Spleen (tissue), 11 donors: ENCODE results near the gene KDM4B. TPM values are rescaled to one million over a fixed set of nuclear protein-coding genes. Genes with fewer than 3 reads are reported as not detected.

Source experiments
- DNase-seq: peaks from one replicate; pipeline ENCODE4 v3.0.0-alpha.2; 2020
- H3K27ac ChIP-seq, 8 donors: fragments of 200-600 bp; sonication (generic) in 7 of 8; 1 replicate in 4 of 8; 2 replicates in 4 of 8; pipeline versions ENCODE4 v1.5.0 to v1.8.0; 2016 to 2021; ENCODE audit warnings: inconsistent platforms in 4 of 8, mild to moderate bottlenecking in 4 of 8, moderate library complexity in 1 of 8
- H3K27me3 ChIP-seq, 7 donors: fragments of 200-600 bp; sonication (generic) in 6 of 7; replicated peaks in 1 of 7; 1 replicate in 4 of 7; 2 replicates in 3 of 7; pipeline versions ENCODE4 v1.5.0 to v1.8.0; 2016 to 2021; ENCODE audit warnings: inconsistent platforms in 3 of 7, mild to moderate bottlenecking in 1 of 7
- H3K36me3 ChIP-seq, 6 donors: fragments of 200-600 bp; sonication (generic) in 5 of 6; 1 replicate in 4 of 6; 2 replicates in 2 of 6; pipeline versions ENCODE4 v1.5.0 to v1.8.0; 2016 to 2021; ENCODE audit warnings: inconsistent platforms in 2 of 6
- H3K4me1 ChIP-seq, 6 donors: fragments of 200-600 bp; sonication (generic) in 5 of 6; 1 replicate in 3 of 6; 2 replicates in 3 of 6; pipeline versions ENCODE4 v1.5.0 to v1.8.0; 2016 to 2021; ENCODE audit warnings: inconsistent platforms in 3 of 6
- H3K4me3 ChIP-seq, 8 donors: fragments of 200-600 bp; sonication (generic) in 7 of 8; 1 replicate in 4 of 8; 2 replicates in 4 of 8; pipeline versions ENCODE4 v1.5.0 to v1.8.0; 2016 to 2021; ENCODE audit warnings: inconsistent platforms in 4 of 8, mild to moderate bottlenecking in 4 of 8, moderate library complexity in 2 of 8
- H3K9me3 ChIP-seq, 8 donors: fragments of 200-600 bp; sonication (generic) in 7 of 8; 1 replicate in 4 of 8; 2 replicates in 4 of 8; pipeline versions ENCODE4 v1.5.0 to v1.8.0; 2016 to 2021; ENCODE audit warnings: inconsistent platforms in 4 of 8
- POLR2A ChIP-seq, 3 donors: fragments of 450-650 bp; IDR thresholded peaks; one replicate each; pipeline ENCODE4 v1.5.1; 2017; ENCODE audit warnings: antibody characterized with exemption in 3 of 3, mild to moderate bottlenecking in 1 of 3
- POLR2AphosphoS5 ChIP-seq, 3 donors: sonication (generic); formaldehyde crosslinking; IDR thresholded peaks; one replicate each; pipeline ENCODE4 v1.5.1; 2017; ENCODE audit warnings: antibody characterized with exemption in 3 of 3
- WGBS, 5 donors: extraction: QIAGEN DNeasy Blood & Tissue Kit in 3 of 5; methylation state at CpG; one replicate each; pipeline versions ENCODE4 v1.1.5 to v1.1.7; 2013 to 2018; 5-methylcytosine and 5-hydroxymethylcytosine counted together
- intact Hi-C: fragments of 100-400 bp; cut with DNase I; formaldehyde crosslinking; loops from one replicate; pipeline ENCODE4 v1.15.0; 2023; ENCODE audit warnings: low total_unique reads
- polyA plus RNA-seq, 3 donors: library from polyadenylated mRNA; stranded (reverse); fragments of 200-250 nt; gene quantifications; one replicate each; pipeline ENCODE4 v1.2.1, GENCODE V29; 2013
- total RNA-seq, 7 donors: library from RNA; depleted of rRNA in 3 of 7; stranded (reverse); fragments of >200 nt in 3 of 7; fragmentation: NEBNext Ultra II Directional in 4 of 7; extraction: Animal tissue kit (Norgen Biotek cat#: 25700) in 4 of 7; gene quantifications; one replicate each; pipeline versions ENCODE4 v1.1.0 to v1.2.1, GENCODE V29; 2016 to 2021
- TF ChIP-seq, protein P1 (sequence below), 11 experiments: fragments of 200-600 bp in 7 of 11; fragments of 450-650 bp in 4 of 11; sonication (generic) in 4 of 11; IDR thresholded peaks in 8 of 11; conservative IDR thresholded peaks in 3 of 11; 1 replicate in 7 of 11; 2 replicates in 4 of 11; pipeline versions ENCODE4 v1.4.0 to v1.8.0; 2016 to 2021; ENCODE audit warnings: antibody characterized with exemption in 11 of 11, inconsistent platforms in 4 of 11, mild to moderate bottlenecking in 1 of 11
- donor health status: healthy with polysubstance abuse.
- donor health status: DM: no; HTN: no; CAD: no; lungs with moderate emphysema.
- donor health status: DM: no; HTN: no; CAD: no.
- donor health status: Bipolar disorder and iron deficiency.
- donor health status: healthy.
- donor health status: DM: no; HTN: no; CAD: no.
- donor health status: DM: yes; HTN: yes; CAD: no.

KDM4B gene
- total and polyA plus RNA-seq, 10 donors = 18.3 to 80.5 (median 52.4) TPM

DNA sequence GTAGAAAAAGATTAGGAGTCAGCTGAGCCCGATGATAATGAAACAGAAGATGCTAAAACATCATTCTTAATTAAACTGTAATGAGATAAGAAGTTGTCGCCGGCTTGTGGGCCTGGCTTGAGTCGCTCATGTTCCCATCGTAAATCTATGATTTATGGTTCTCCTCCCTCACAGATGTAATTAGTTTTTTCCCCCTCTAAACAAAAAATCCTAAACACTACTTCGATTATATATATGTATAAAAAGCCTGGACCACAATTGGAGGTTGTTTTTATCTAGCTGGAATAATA lies 220.3 kb downstream of the KDM4B start:
- DNase-seq = no peak
- no peaks in the 10 kb centered on the region for H3K4me1 ChIP-seq
- H3K4me3 ChIP-seq = no peak overlapping the region
- intact Hi-C loops = no loop called here
- H3K27ac ChIP-seq = no peak overlapping the region
- peaks cover 0 to 4% (median 0%) of the 10 kb centered on the region in 8 donors for H3K9me3 ChIP-seq
- TF ChIP-seq POLR2AphosphoS5 (IDR thresholded peaks at IDR 0.05) (no peak), POLR2A (IDR thresholded peaks at IDR 0.05) (no peak)
- TF ChIP-seq, protein P1, sequence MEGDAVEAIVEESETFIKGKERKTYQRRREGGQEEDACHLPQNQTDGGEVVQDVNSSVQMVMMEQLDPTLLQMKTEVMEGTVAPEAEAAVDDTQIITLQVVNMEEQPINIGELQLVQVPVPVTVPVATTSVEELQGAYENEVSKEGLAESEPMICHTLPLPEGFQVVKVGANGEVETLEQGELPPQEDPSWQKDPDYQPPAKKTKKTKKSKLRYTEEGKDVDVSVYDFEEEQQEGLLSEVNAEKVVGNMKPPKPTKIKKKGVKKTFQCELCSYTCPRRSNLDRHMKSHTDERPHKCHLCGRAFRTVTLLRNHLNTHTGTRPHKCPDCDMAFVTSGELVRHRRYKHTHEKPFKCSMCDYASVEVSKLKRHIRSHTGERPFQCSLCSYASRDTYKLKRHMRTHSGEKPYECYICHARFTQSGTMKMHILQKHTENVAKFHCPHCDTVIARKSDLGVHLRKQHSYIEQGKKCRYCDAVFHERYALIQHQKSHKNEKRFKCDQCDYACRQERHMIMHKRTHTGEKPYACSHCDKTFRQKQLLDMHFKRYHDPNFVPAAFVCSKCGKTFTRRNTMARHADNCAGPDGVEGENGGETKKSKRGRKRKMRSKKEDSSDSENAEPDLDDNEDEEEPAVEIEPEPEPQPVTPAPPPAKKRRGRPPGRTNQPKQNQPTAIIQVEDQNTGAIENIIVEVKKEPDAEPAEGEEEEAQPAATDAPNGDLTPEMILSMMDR (IDR thresholded peaks at IDR 0.05 in 8 of 11, conservative IDR thresholded peaks at IDR 0.05 in 3 of 11) = no peak
- 24 to 37% (median 34%) methylated on average over 6 of the region's 6 CpGs for WGBS, 5 donors
- H3K27me3 ChIP-seq = no peaks in the 10 kb centered on the region
- H3K36me3 ChIP-seq = no peaks in the 10 kb centered on the region

DNA sequence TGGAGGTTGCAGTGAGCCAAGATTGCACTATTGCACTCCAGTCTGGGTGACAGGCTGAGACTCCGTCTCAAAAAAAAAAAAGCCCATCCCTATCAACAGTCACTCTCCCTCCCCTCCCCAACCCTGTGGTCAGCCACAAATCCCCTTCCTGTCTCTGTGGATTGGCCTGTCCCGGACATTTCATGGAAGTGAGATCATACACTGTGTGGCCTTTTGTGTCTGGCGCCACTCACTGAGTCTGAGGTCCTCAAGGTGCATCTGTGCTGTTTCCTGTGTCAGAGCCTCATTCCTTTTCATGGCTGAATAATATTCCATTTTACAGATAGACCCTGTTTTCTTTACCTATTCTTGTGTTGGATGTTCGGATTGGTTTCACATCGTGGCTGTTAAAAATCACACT lies 222.2 kb downstream of the KDM4B start:
- TF ChIP-seq POLR2AphosphoS5 (IDR thresholded peaks at IDR 0.05) = no peak
- no peak for TF ChIP-seq POLR2A (IDR thresholded peaks at IDR 0.05)
- TF ChIP-seq, protein P1 (IDR thresholded peaks at IDR 0.05 in 8 of 11, conservative IDR thresholded peaks at IDR 0.05 in 3 of 11) = no peak
- H3K36me3 ChIP-seq = no peaks in the 10 kb centered on the region
- no peak for DNase-seq
- intact Hi-C loops = no loop called here
- H3K4me1 ChIP-seq = no peaks in the 10 kb centered on the region
- H3K4me3 ChIP-seq = no peak overlapping the region
- H3K9me3 ChIP-seq = peaks cover 0 to 4% (median 0%) of the 10 kb centered on the region in 8 donors
- H3K27ac ChIP-seq = no peak overlapping the region
- WGBS, 5 donors = 59 to 71% (median 66%) methylated on average over 5 of the region's 5 CpGs
- no peaks in the 10 kb centered on the region for H3K27me3 ChIP-seq

DNA sequence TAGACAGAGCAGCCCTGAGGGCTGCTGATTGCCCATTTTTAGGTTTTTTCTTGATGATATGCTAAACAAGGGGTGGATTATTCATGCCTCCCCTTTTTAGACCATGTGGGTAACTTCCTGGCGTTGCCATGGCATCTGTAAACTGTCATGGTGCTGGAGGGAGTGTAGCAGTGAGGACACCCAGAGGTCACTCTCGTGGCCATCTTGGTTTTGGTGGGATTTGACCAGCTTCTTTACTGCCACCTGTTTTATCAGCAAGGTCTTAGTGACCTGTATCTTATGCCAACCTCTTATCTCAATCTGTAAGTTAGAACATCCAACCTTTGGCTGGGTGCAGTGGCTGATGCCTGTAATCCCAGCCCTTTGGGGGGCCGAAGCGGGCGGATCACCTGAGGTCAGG lies 223.7 kb downstream of the KDM4B start:
- Histone ChIP-seq H3K9me3 (peaks cover 0 to 4% (median 0%) of the 10 kb centered on the region in 8 donors), H3K4me3 (no peak overlapping the region), H3K36me3 (no peaks in the 10 kb centered on the region), H3K4me1 (no peaks in the 10 kb centered on the region), H3K27me3 (no peaks in the 10 kb centered on the region), H3K27ac (no peak overlapping the region)
- WGBS, 5 donors = 78 to 90% (median 89%) methylated on average over 5 of the region's 5 CpGs
- TF ChIP-seq POLR2A (IDR thresholded peaks at IDR 0.05) (no peak), POLR2AphosphoS5 (IDR thresholded peaks at IDR 0.05) (no peak)
- TF ChIP-seq, protein P1 (IDR thresholded peaks at IDR 0.05 in 8 of 11, conservative IDR thresholded peaks at IDR 0.05 in 3 of 11) = no peak
- DNase-seq = no peak
- intact Hi-C loops = no loop called here

DNA sequence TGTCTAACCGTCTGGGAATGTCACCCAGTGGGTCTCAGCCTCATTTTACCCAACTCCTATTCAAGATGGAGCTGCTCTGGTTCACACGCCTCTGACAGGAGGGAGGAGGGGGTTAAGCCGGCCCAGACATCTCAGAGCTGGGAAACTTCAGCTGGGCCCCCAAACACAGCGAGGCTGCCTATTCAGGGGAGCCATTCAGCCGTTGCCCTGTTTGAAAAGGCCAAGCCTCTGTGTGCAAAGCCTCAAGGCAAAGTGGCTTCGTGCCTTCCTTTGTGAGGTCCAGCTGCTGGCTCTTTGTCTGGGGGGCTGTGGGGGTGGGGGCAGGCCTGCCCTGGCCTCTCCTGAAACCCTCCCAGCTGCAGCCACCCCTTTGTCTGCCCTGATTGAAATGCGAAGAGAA lies 224.3 kb downstream of the KDM4B start:
- no peaks in the 10 kb centered on the region for H3K27me3 ChIP-seq
- WGBS, 5 donors = 55 to 71% (median 59%) methylated on average over 7 of the region's 7 CpGs
- H3K9me3 ChIP-seq = peaks cover 0 to 4% (median 0%) of the 10 kb centered on the region in 8 donors
- no peaks in the 10 kb centered on the region for H3K36me3 ChIP-seq
- TF ChIP-seq, protein P1 (IDR thresholded peaks at IDR 0.05 in 8 of 11, conservative IDR thresholded peaks at IDR 0.05 in 3 of 11) = no peak
- TF ChIP-seq POLR2AphosphoS5 (IDR thresholded peaks at IDR 0.05) = no peak
- TF ChIP-seq POLR2A (IDR thresholded peaks at IDR 0.05) = no peak
- DNase-seq = no peak
- H3K4me3 ChIP-seq = no peak overlapping the region
- H3K4me1 ChIP-seq = no peaks in the 10 kb centered on the region
- H3K27ac ChIP-seq = no peak overlapping the region
- intact Hi-C loops = no loop called here
